Esophagus squamous epithelium (tissue), 4 donors: Measurements from ENCODE around the gene VIP.

ENCODE experiments used
- CTCF ChIP-seq, 6 experiments: fragments of 450-650 bp in 4 of 6; fragments of 200-600 bp in 2 of 6; sonication (generic) in 2 of 6; IDR thresholded peaks; one replicate each; pipeline ENCODE4 v1.5.1; 2016 to 2019; ENCODE audit warnings: antibody characterized with exemption in 6 of 6, mild to moderate bottlenecking in 4 of 6, moderate library complexity in 4 of 6
- POLR2A ChIP-seq, 4 donors: fragments of 450-650 bp; IDR thresholded peaks; one replicate each; pipeline ENCODE4 v1.6.1; 2017; ENCODE audit warnings: antibody characterized with exemption in 4 of 4, mild to moderate bottlenecking in 4 of 4, moderate library complexity in 3 of 4

- TF ChIP-seq POLR2A (IDR thresholded peaks at IDR 0.05) (no peak), CTCF (IDR thresholded peaks at IDR 0.05) (no peak)
Observed at GRCh38 chr6:152771061-152771687, 20.6 kb downstream of the VIP start.
